ENCODE data around the gene ATP5F1D.

Gene ATP5F1D

GRCh38 chr19:1281569-1282287, 40.2 kb downstream of the ATP5F1D start:
- DNase-seq (ENCODE audit: low read depth, low spot score), result no peak

GRCh38 chr19:1282588-1283206, 41.1 kb downstream of the ATP5F1D start:
- DNase-seq (ENCODE audit: low read depth, low spot score), result no peak

GRCh38 chr19:1283207-1283916, 41.8 kb downstream of the ATP5F1D start:
- no peak for DNase-seq (ENCODE audit: low read depth, low spot score)

- no peak for DNase-seq (ENCODE audit: low read depth, low spot score)
Measured at GRCh38 chr19:1283917-1284292, 42.4 kb downstream of the ATP5F1D start.

- DNase-seq (ENCODE audit: low read depth, low spot score), result no peak
Measured at GRCh38 chr19:1284293-1284978, 42.9 kb downstream of the ATP5F1D start.

GRCh38 chr19:1284979-1285736, 43.6 kb downstream of the ATP5F1D start:
- no peak for DNase-seq (ENCODE audit: low read depth, low spot score)

- no peak for DNase-seq (ENCODE audit: low read depth, low spot score)
Measured at GRCh38 chr19:1285737-1286360, 44.3 kb downstream of the ATP5F1D start, which contains the start of gene EFNA2. EFNA2 (plus strand) TSS chr19:1285873; CDS start chr19:1286169, 296 bp downstream.

GRCh38 chr19:1286487-1287353, 45.2 kb downstream of the ATP5F1D start:
- no peak for DNase-seq (ENCODE audit: low read depth, low spot score)

- DNase-seq (ENCODE audit: low read depth, low spot score), result no peak
Measured at GRCh38 chr19:1287354-1288225, 46.0 kb downstream of the ATP5F1D start.

GRCh38 chr19:1288226-1288612, 46.7 kb downstream of the ATP5F1D start:
- DNase-seq (ENCODE audit: low read depth, low spot score), result no peak

- no peak for DNase-seq (ENCODE audit: low read depth, low spot score)
Measured at GRCh38 chr19:1288833-1289685, 47.5 kb downstream of the ATP5F1D start.

GRCh38 chr19:1289686-1290025, 48.1 kb downstream of the ATP5F1D start:
- DNase-seq (ENCODE audit: low read depth, low spot score), result no peak

- DNase-seq (ENCODE audit: low read depth, low spot score), result no peak
Measured at GRCh38 chr19:1290196-1290702, 48.7 kb downstream of the ATP5F1D start.

GRCh38 chr19:1290703-1291651, 49.4 kb downstream of the ATP5F1D start:
- DNase-seq (ENCODE audit: low read depth, low spot score), result no peak

GRCh38 chr19:1291761-1292418, 50.3 kb downstream of the ATP5F1D start:
- DNase-seq (ENCODE audit: low read depth, low spot score), result no peak

GRCh38 chr19:1292419-1293151, 51.0 kb downstream of the ATP5F1D start:
- no peak for DNase-seq (ENCODE audit: low read depth, low spot score)

Data from ELF-1 (cell line).